GM06990 (cell line): ENCODE data around the gene PNRC2.

Experiments
- DNase-seq: peaks from one replicate; pipeline ENCODE4 v3.0.0-alpha.2; 2011; ENCODE audit not compliant: insufficient read length; ENCODE audit errors: extremely low read depth
- H3K27me3 ChIP-seq: replicated peaks from 2 replicates; pipeline ENCODE4 v1.6.0; 2011; ENCODE audit warnings: low read length; ENCODE audit not compliant: control insufficient read depth, insufficient read depth
- H3K36me3 ChIP-seq: 2 replicates; pipeline ENCODE4 v1.5.1; 2011; ENCODE audit warnings: low read length; ENCODE audit not compliant: control insufficient read depth, insufficient read depth
- H3K4me3 ChIP-seq: replicated peaks from 2 replicates; pipeline ENCODE4 v1.5.1; 2011; ENCODE audit warnings: low read depth, mild to moderate bottlenecking, control low read depth, low read length
- TF ChIP-seq, protein P1 (sequence below): IDR thresholded peaks from 2 replicates; pipeline ENCODE4 v1.5.1; 2011; ENCODE audit warnings: low read length, control low read depth, mild to moderate bottlenecking, inconsistent platforms; ENCODE audit not compliant: insufficient read depth, poor library complexity, severe bottlenecking

The PNRC2 gene

DNA sequence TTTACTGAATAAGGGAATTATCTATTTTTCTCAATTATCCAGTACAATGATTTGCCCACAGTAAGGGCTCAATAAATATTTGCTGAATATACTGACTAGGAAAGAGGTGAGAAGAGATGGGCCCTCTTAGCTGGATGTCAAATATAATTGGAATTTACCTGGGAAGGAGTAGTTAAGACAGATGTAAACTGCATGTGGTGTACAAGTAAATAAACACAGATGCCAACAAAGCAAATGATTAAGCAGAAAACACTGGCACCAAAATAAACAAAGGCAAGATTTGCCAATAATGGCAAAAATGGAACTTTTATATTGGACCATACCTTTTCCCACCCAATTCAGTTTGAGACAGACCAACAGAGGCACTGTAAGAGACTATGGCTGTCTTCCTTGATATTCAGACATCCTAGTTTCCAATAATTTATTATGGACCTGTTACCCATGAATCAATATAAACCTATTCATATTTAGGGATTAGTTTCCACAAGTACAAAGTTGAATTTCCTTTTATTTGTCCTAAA lies 7.4 kb downstream of the PNRC2 start:
- TF ChIP-seq, protein P1, sequence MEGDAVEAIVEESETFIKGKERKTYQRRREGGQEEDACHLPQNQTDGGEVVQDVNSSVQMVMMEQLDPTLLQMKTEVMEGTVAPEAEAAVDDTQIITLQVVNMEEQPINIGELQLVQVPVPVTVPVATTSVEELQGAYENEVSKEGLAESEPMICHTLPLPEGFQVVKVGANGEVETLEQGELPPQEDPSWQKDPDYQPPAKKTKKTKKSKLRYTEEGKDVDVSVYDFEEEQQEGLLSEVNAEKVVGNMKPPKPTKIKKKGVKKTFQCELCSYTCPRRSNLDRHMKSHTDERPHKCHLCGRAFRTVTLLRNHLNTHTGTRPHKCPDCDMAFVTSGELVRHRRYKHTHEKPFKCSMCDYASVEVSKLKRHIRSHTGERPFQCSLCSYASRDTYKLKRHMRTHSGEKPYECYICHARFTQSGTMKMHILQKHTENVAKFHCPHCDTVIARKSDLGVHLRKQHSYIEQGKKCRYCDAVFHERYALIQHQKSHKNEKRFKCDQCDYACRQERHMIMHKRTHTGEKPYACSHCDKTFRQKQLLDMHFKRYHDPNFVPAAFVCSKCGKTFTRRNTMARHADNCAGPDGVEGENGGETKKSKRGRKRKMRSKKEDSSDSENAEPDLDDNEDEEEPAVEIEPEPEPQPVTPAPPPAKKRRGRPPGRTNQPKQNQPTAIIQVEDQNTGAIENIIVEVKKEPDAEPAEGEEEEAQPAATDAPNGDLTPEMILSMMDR, result no peak
- no peak for DNase-seq
- H3K36me3 ChIP-seq, result peaks cover under 1% of the 10 kb centered on the region; the same call in 1 of the 2 replicates
- H3K4me3 ChIP-seq, result no peak overlapping the region
- no peaks in the 10 kb centered on the region for H3K27me3 ChIP-seq

DNA sequence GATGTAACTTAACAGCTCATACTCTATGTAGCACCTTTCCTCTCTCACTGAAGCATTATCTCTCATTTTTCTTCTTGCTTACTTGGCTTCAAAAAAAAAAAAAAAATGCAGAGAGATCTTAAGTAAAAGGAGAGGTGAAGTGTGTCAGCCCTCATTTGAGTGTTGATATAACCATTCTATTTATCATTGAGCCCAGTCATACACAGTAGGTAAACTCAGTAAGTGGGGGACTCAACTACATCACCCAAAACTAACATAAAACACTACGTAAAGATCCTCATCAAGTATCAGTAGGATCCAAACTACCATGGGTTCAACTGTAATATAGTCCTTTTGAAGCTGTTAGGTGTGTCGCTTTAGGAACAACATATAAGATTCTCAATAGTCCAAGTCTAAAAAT lies 8.2 kb downstream of the PNRC2 start:
- H3K27me3 ChIP-seq, result no peaks in the 10 kb centered on the region
- H3K36me3 ChIP-seq, result peaks cover 2% of the 10 kb centered on the region; the same call in 1 of the 2 replicates
- no peak for DNase-seq
- TF ChIP-seq, protein P1, result no peak
- no peak overlapping the region for H3K4me3 ChIP-seq

DNA sequence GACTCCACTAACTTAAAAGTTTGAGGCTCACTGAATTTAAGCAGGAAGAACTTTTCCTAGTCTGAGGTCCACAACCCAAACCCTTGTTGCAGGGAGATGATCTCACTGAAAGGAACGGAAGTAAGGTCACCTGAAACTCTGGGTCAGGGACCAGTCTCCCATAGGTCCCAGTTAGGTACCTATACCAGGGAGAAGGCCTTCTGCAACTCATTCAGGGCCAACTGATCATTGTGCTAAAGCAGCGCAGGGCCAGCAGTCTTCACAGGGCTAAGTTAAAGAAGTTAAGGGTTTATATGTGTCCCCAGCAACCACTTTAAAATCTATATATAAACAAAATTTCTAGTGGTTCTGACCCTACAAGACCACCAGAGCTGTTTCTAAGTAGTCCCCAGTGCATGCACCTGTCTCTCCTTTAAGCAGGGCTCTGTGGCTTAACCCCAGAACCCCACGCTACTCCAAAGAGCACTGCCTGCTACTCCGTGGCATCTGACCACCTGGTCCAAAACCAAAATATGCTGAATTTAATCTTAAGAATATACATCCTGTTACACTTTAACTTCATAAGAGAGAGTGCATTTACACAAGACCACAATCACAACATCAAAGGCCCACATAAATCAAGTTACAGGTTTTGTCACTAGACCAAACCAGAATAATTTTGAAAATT lies 17.7 kb downstream of the PNRC2 start:
- peaks cover 3% of the 10 kb centered on the region for H3K36me3 ChIP-seq
- peak overlapping the region; percentile 98 for H3K4me3 ChIP-seq
- H3K27me3 ChIP-seq, result no peaks in the 10 kb centered on the region
- DNase-seq, result no peak
- TF ChIP-seq, protein P1, result no peak

DNA sequence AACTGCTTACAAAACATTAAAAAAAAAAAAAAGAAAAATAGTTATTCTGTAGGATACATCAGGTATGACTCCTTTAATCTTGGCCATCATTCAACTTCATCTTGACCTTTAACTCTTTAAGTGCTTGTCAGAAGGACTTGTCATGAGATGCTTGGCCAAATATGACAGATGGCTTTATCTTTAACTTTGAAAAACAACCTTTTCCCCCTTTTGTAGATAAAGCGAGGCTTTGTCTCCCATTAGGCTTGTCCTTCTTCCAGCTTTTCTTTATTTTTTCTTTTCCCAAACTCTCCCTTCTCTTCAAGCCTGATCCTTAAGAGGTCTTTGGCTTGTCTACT lies 18.2 kb downstream of the PNRC2 start:
- Histone ChIP-seq H3K4me3 (peak overlapping the region; percentile 98), H3K27me3 (no peaks in the 10 kb centered on the region), H3K36me3 (peaks cover 3% of the 10 kb centered on the region)
- TF ChIP-seq, protein P1, result no peak
- DNase-seq, result no peak

DNA sequence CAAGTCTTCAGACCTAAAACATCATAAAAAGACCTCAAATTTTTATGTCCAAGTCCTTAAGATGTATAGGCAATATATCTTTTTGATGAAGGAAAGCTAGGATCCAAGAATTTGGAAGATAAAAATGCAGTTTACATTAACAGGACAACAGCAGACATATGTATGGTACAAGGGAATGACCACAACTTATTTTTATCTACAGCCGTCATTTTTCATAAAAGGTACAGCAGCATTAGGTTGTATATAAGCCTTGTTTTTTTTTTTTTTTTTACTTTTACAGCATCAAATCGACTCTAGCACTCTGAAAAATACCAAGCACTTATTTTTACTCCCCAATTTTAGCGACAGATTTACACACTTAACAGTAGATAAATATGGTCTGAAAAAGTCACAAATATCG lies 19.2 kb downstream of the PNRC2 start:
- DNase-seq, result no peak
- Histone ChIP-seq H3K36me3 (peaks cover 3% of the 10 kb centered on the region), H3K27me3 (no peaks in the 10 kb centered on the region), H3K4me3 (peak overlapping the region; percentile 98)
- TF ChIP-seq, protein P1, result no peak

DNA sequence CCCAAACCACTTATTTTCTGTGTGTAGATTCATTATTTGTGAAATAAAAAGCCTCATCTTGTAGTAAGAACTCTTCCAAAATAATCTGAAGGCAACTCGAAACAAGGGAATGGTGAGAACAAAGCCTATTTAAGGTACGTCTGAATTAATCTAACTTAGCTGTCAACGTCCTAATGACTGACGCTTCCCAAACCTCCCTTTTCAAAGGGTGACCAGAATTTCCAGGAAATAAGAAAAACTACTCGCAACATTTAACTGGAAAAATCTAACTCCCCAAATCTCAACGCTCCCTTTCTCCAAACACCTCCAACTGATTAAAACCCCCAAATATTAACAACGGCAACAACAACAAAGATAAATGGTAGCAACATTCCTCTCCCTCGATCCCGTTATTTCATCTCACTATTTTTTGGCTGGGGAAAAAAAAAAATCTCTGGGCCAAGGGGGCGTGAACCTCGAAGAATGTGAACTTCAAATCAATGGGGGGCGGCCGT lies 19.8 kb downstream of the PNRC2 start:
- TF ChIP-seq, protein P1, result no peak
- no peak for DNase-seq
- H3K27me3 ChIP-seq, result no peaks in the 10 kb centered on the region
- peak overlapping the region; percentile 98 for H3K4me3 ChIP-seq
- H3K36me3 ChIP-seq, result peaks cover 2% of the 10 kb centered on the region
